ENCODE results near the gene CCL22.

The CCL22 gene

DNA sequence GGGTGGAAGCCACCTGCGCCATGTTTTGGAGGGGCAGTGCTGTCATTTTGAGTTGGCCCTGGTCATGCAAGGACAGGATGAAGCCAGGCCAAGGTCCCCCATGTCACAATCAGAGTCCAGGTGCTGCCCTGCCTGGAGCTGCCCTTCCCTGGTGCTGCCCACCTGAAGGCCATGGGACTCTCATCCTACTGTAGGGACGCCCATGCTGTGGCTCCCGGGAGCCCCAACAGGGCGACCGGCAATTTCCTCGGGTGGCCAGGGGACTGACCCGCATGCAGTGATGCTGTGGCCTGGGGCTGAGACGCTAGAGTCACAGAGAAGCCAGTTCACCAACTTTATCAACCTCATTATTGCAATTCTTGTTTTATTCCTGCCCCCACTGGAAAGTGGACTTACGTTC, 54.0 kb downstream of the CCL22 start:
- intact Hi-C loops (cut with DNase I), result loop anchor here (5.0 kb wide), 1 partner anchor 35 kb away; no protein-coding TSS in a partner anchor
- no peak for DNase-seq

DNA sequence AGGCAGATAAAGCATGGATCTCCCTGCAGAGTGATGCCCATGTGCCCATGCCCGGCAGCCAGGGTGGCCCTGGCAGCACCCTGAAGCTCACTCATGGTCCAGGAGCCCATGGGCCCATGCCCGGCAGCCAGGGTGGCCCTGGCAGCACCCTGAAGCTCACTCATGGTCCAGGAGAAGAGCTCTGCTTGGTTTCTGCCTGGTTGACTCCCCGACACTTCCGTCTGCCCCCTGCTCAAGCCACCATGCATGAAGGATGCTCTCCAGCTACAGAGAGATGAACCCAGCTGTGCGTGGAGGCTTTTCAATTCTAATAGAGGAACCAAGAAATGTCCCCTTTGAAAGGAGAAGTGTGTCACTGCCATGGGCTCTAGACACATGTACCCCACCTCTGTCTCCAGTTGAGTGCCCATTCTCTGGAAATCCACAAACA, 54.7 kb downstream of the CCL22 start:
- DNase-seq, result no peak
- intact Hi-C loops (cut with DNase I), result loop anchor here (5.0 kb wide), 1 partner anchor 36 kb away; no protein-coding TSS in a partner anchor

DNA sequence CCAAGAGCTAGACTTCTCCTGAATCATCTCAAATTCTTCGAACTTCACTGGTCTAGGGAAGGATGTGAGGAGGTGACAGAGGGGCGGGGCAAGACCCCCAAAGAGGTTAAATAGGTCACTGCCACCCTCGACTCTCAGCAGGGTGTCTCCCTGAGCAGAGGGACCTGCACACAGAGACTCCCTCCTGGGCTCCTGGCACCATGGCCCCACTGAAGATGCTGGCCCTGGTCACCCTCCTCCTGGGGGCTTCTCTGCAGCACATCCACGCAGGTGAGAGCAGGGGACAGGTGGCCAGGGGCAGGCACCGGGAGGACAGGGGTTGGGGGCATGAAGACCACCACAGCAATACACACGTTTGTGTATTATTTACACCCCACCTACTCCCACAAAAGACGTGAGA, 55.1 kb downstream of the CCL22 start:
- DNase-seq, result no peak

More for the DNA sequence above, 55.1 kb downstream of the CCL22 start:
- intact Hi-C loops (cut with DNase I), result loop anchor here (5.0 kb wide), 1 partner anchor 36 kb away; no protein-coding TSS in a partner anchor
